ENCODE measurements around the gene RBPMS2.

Gene RBPMS2

GRCh38 chr15:64763462-64763861 is 11.9 kb downstream of the RBPMS2 start:
- no peak overlapping the region for H4K91ac ChIP-seq (ENCODE audit: low read depth, low read length, poor library complexity)
- DNase-seq (ENCODE audit: low spot score), result no peak
- H3K23ac ChIP-seq (ENCODE audit: low read depth, low read length, poor library complexity), result peak overlapping the region; percentile 40
- H3K4me1 ChIP-seq (ENCODE audit: control insufficient read depth in 2 of 2, insufficient read depth in 1 of 2, low read depth in 1 of 2, low read length in 2 of 2), result no peaks in the 10 kb centered on the region
- no peaks in the 10 kb centered on the region for H3K27me3 ChIP-seq (ENCODE audit: control insufficient read depth in 3 of 3, insufficient read depth in 3 of 3, low read depth in 1 of 3, low read length in 3 of 3)
- H3K4me2 ChIP-seq (ENCODE audit: insufficient read depth, low read length, poor library complexity, severe bottlenecking), result no peak overlapping the region
- no peak overlapping the region for H3K4me3 ChIP-seq (ENCODE audit: low read length in 2 of 2)
- H3K9ac ChIP-seq (ENCODE audit: low read depth, low read length, poor library complexity), result no peak overlapping the region
- peaks cover 0 to 11% of the 10 kb centered on the region in 2 donors for H3K36me3 ChIP-seq (replicated peaks in 1 of 2; ENCODE audit: control insufficient read depth in 2 of 2, insufficient read depth in 2 of 2, low read length in 2 of 2)
- no peak overlapping the region for H2AK5ac ChIP-seq (ENCODE audit: low read depth, low read length)
- no peak overlapping the region for H2BK120ac ChIP-seq (ENCODE audit: low read depth, low read length)
- peaks cover 4% of the 10 kb centered on the region for H3K79me1 ChIP-seq (ENCODE audit: low read depth, low read length)
- no peak overlapping the region for H2BK5ac ChIP-seq (ENCODE audit: low read length)
- no peak overlapping the region for H2BK15ac ChIP-seq (ENCODE audit: low read length)
- no peak overlapping the region for H4K8ac ChIP-seq (ENCODE audit: low read depth, low read length)
- H2BK12ac ChIP-seq (ENCODE audit: low read length), result peak overlapping the region; percentile 58
- no peak overlapping the region for H3K18ac ChIP-seq (ENCODE audit: low read length)
- peak overlapping the region; percentile 79 for H3K14ac ChIP-seq (ENCODE audit: low read length)
- no peak overlapping the region for H2AFZ ChIP-seq (ENCODE audit: low read length)
- no peaks in the 10 kb centered on the region for H3K9me3 ChIP-seq (replicated peaks in 1 of 2; ENCODE audit: control insufficient read depth in 2 of 2, insufficient read depth in 1 of 2, low read depth in 1 of 2, low read length in 2 of 2)
- H3K27ac ChIP-seq (replicated peaks; ENCODE audit: low read length), result no peak overlapping the region
- no peak overlapping the region for H3K4ac ChIP-seq (ENCODE audit: low read length)

GRCh38 chr15:64763021-64763420 is 12.4 kb downstream of the RBPMS2 start:
- no peaks in the 10 kb centered on the region for H3K27me3 ChIP-seq (ENCODE audit: control insufficient read depth in 3 of 3, insufficient read depth in 3 of 3, low read depth in 1 of 3, low read length in 3 of 3)
- H3K9ac ChIP-seq (ENCODE audit: low read depth, low read length, poor library complexity), result no peak overlapping the region
- H3K4me2 ChIP-seq (ENCODE audit: insufficient read depth, low read length, poor library complexity, severe bottlenecking), result no peak overlapping the region
- no peak overlapping the region for H4K8ac ChIP-seq (ENCODE audit: low read depth, low read length)
- peak overlapping the region; percentile 40 for H3K23ac ChIP-seq (ENCODE audit: low read depth, low read length, poor library complexity)
- H3K27ac ChIP-seq (replicated peaks; ENCODE audit: low read length), result no peak overlapping the region
- no peaks in the 10 kb centered on the region for H3K4me1 ChIP-seq (ENCODE audit: control insufficient read depth in 2 of 2, insufficient read depth in 1 of 2, low read depth in 1 of 2, low read length in 2 of 2)
- no peak for DNase-seq (ENCODE audit: low spot score)
- no peak overlapping the region for H2BK120ac ChIP-seq (ENCODE audit: low read depth, low read length)
- peaks cover 0 to 14% of the 10 kb centered on the region in 2 donors for H3K36me3 ChIP-seq (replicated peaks in 1 of 2; ENCODE audit: control insufficient read depth in 2 of 2, insufficient read depth in 2 of 2, low read length in 2 of 2)
- H4K91ac ChIP-seq (ENCODE audit: low read depth, low read length, poor library complexity), result no peak overlapping the region
- peaks cover 4% of the 10 kb centered on the region for H3K79me1 ChIP-seq (ENCODE audit: low read depth, low read length)
- H3K4me3 ChIP-seq (ENCODE audit: low read length in 2 of 2), result no peak overlapping the region
- no peaks in the 10 kb centered on the region for H3K9me3 ChIP-seq (replicated peaks in 1 of 2; ENCODE audit: control insufficient read depth in 2 of 2, insufficient read depth in 1 of 2, low read depth in 1 of 2, low read length in 2 of 2)
- H3K18ac ChIP-seq (ENCODE audit: low read length), result peak overlapping the region; percentile 63
- H2BK5ac ChIP-seq (ENCODE audit: low read length), result no peak overlapping the region
- peak overlapping the region; percentile 79 for H3K14ac ChIP-seq (ENCODE audit: low read length)
- H2BK12ac ChIP-seq (ENCODE audit: low read length), result peak overlapping the region; percentile 58
- H2AFZ ChIP-seq (ENCODE audit: low read length), result no peak overlapping the region
- no peak overlapping the region for H2BK15ac ChIP-seq (ENCODE audit: low read length)
- H2AK5ac ChIP-seq (ENCODE audit: low read depth, low read length), result peak overlapping the region; percentile 44
- WGBS, 2 donors (ENCODE audit: extremely low coverage in 2 of 2, insufficient read length in 2 of 2, insufficient replicate concordance in 1 of 2), result no CpG with 5 or more reads among the region's 8 CpGs
- no peak overlapping the region for H3K4ac ChIP-seq (ENCODE audit: low read length)

GRCh38 chr15:64762546-64762945 is 12.8 kb downstream of the RBPMS2 start:
- Histone ChIP-seq H3K27me3 (ENCODE audit: control insufficient read depth in 3 of 3, insufficient read depth in 3 of 3, low read depth in 1 of 3, low read length in 3 of 3) (no peaks in the 10 kb centered on the region), H3K18ac (ENCODE audit: low read length) (peak overlapping the region; percentile 79), H3K23ac (ENCODE audit: low read depth, low read length, poor library complexity) (peak overlapping the region; percentile 40), H2AK5ac (ENCODE audit: low read depth, low read length) (no peak overlapping the region), H3K4me1 (ENCODE audit: control insufficient read depth in 2 of 2, insufficient read depth in 1 of 2, low read depth in 1 of 2, low read length in 2 of 2) (no peaks in the 10 kb centered on the region), H3K79me1 (ENCODE audit: low read depth, low read length) (peaks cover 4% of the 10 kb centered on the region), H3K9me3 (replicated peaks in 1 of 2; ENCODE audit: control insufficient read depth in 2 of 2, insufficient read depth in 1 of 2, low read depth in 1 of 2, low read length in 2 of 2) (no peaks in the 10 kb centered on the region), H3K9ac (ENCODE audit: low read depth, low read length, poor library complexity) (no peak overlapping the region), H4K8ac (ENCODE audit: low read depth, low read length) (no peak overlapping the region), H2BK12ac (ENCODE audit: low read length) (no peak overlapping the region), H2BK5ac (ENCODE audit: low read length) (no peak overlapping the region), H3K4me3 (ENCODE audit: low read length in 2 of 2) (no peak overlapping the region), H3K14ac (ENCODE audit: low read length) (peak overlapping the region; percentile 17), H3K4me2 (ENCODE audit: insufficient read depth, low read length, poor library complexity, severe bottlenecking) (no peak overlapping the region), H4K91ac (ENCODE audit: low read depth, low read length, poor library complexity) (no peak overlapping the region), H3K36me3 (replicated peaks in 1 of 2; ENCODE audit: control insufficient read depth in 2 of 2, insufficient read depth in 2 of 2, low read length in 2 of 2) (peaks cover 0 to 14% of the 10 kb centered on the region in 2 donors), H2BK120ac (ENCODE audit: low read depth, low read length) (no peak overlapping the region), H3K27ac (replicated peaks; ENCODE audit: low read length) (no peak overlapping the region), H2BK15ac (ENCODE audit: low read length) (no peak overlapping the region), H2AFZ (ENCODE audit: low read length) (no peak overlapping the region), H3K4ac (ENCODE audit: low read length) (no peak overlapping the region)
- DNase-seq (ENCODE audit: low spot score), result no peak
- no CpG with 5 or more reads among the region's 8 CpGs for WGBS, 2 donors (ENCODE audit: extremely low coverage in 2 of 2, insufficient read length in 2 of 2, insufficient replicate concordance in 1 of 2)

GRCh38 chr15:64761156-64761555 is 14.2 kb downstream of the RBPMS2 start:
- Histone ChIP-seq H3K36me3 (replicated peaks in 1 of 2; ENCODE audit: control insufficient read depth in 2 of 2, insufficient read depth in 2 of 2, low read length in 2 of 2) (peaks cover 0 to 14% of the 10 kb centered on the region in 2 donors), H2BK120ac (ENCODE audit: low read depth, low read length) (no peak overlapping the region), H3K9ac (ENCODE audit: low read depth, low read length, poor library complexity) (no peak overlapping the region), H3K4ac (ENCODE audit: low read length) (no peak overlapping the region), H3K14ac (ENCODE audit: low read length) (no peak overlapping the region), H3K23ac (ENCODE audit: low read depth, low read length, poor library complexity) (no peak overlapping the region), H2BK12ac (ENCODE audit: low read length) (no peak overlapping the region), H3K4me2 (ENCODE audit: insufficient read depth, low read length, poor library complexity, severe bottlenecking) (no peak overlapping the region), H2BK5ac (ENCODE audit: low read length) (no peak overlapping the region), H3K9me3 (replicated peaks in 1 of 2; ENCODE audit: control insufficient read depth in 2 of 2, insufficient read depth in 1 of 2, low read depth in 1 of 2, low read length in 2 of 2) (no peaks in the 10 kb centered on the region), H3K79me1 (ENCODE audit: low read depth, low read length) (peaks cover 4% of the 10 kb centered on the region), H3K4me3 (ENCODE audit: low read length in 2 of 2) (no peak overlapping the region), H3K27me3 (ENCODE audit: control insufficient read depth in 3 of 3, insufficient read depth in 3 of 3, low read depth in 1 of 3, low read length in 3 of 3) (no peaks in the 10 kb centered on the region), H4K8ac (ENCODE audit: low read depth, low read length) (no peak overlapping the region), H2AFZ (ENCODE audit: low read length) (no peak overlapping the region), H2AK5ac (ENCODE audit: low read depth, low read length) (no peak overlapping the region), H3K18ac (ENCODE audit: low read length) (no peak overlapping the region), H3K4me1 (ENCODE audit: control insufficient read depth in 2 of 2, insufficient read depth in 1 of 2, low read depth in 1 of 2, low read length in 2 of 2) (no peaks in the 10 kb centered on the region), H3K27ac (replicated peaks; ENCODE audit: low read length) (no peak overlapping the region), H2BK15ac (ENCODE audit: low read length) (no peak overlapping the region), H4K91ac (ENCODE audit: low read depth, low read length, poor library complexity) (no peak overlapping the region)
- no peak for DNase-seq (ENCODE audit: low spot score)
- no CpG with 5 or more reads among the region's 11 CpGs for whole genome bisulfite sequencing, 2 donors (ENCODE audit: extremely low coverage in 2 of 2, insufficient read length in 2 of 2, insufficient replicate concordance in 1 of 2)

All from neuronal stem cell (in vitro differentiated cells).